HepG2 (cell line): ENCODE results near the gene MDFI. TPM values are rescaled to one million over a fixed set of nuclear protein-coding genes. Genes with fewer than 3 reads are reported as not detected.
A peak's percentile ranks its signal among the peaks of the same experiment; 100 is the strongest.

Experiments used
- CBX5 ChIP-seq: sonication (generic); formaldehyde crosslinking; IDR thresholded peaks from 2 replicates; pipeline ENCODE4 v1.4.0; 2020; ENCODE audit warnings: missing genetic modification reagents, borderline replicate concordance
- FOXJ3 ChIP-seq: sonication (generic); formaldehyde crosslinking; IDR thresholded peaks from 2 replicates; pipeline ENCODE4 v1.4.0; 2020; ENCODE audit warnings: missing genetic modification reagents, mild to moderate bottlenecking, borderline replicate concordance
- HMGA1 ChIP-seq: sonication (generic); formaldehyde crosslinking; conservative IDR thresholded peaks from 2 replicates; pipeline ENCODE4 v1.4.0; 2020; ENCODE audit warnings: missing genetic modification reagents
- HNF4G ChIP-seq, 2 experiments: sonication (generic) in 1 of 2; formaldehyde crosslinking in 1 of 2; IDR thresholded peaks; 2 replicates each; pipeline versions ENCODE4 v1.4.0 to v1.6.1; 2011 to 2020; ENCODE audit warnings: borderline replicate concordance in 2 of 2, low read depth in 2 of 2, mild to moderate bottlenecking in 2 of 2, low read length in 1 of 2, missing genetic modification reagents in 1 of 2, moderate library complexity in 1 of 2
- HOXA9 ChIP-seq: sonication (generic); formaldehyde crosslinking; IDR thresholded peaks from 2 replicates; pipeline ENCODE4 v1.8.1; 2022; ENCODE audit warnings: missing genetic modification reagents, mild to moderate bottlenecking, moderate library complexity, borderline replicate concordance
- MED8 ChIP-seq: sonication (generic); formaldehyde crosslinking; IDR thresholded peaks from 2 replicates; pipeline ENCODE4 v1.8.1; 2023; ENCODE audit warnings: mild to moderate bottlenecking, missing genetic modification reagents; ENCODE audit not compliant: insufficient replicate concordance
- SOX6 ChIP-seq, 2 experiments: fragments of 450-650 bp in 1 of 2; sonication (generic) in 1 of 2; formaldehyde crosslinking in 1 of 2; IDR thresholded peaks; 2 replicates each; pipeline versions ENCODE4 v1.4.0 to v1.6.1; 2017 to 2020; ENCODE audit warnings: antibody characterized with exemption in 1 of 2, mild to moderate bottlenecking in 1 of 2, missing genetic modification reagents in 1 of 2
- SYNCRIP ChIP-seq: fragments of 200-400 bp; formaldehyde crosslinking; IDR thresholded peaks from 2 replicates; pipeline ENCODE4 v1.6.1; 2018; ENCODE audit warnings: mild to moderate bottlenecking, low read depth, low read length; ENCODE audit not compliant: insufficient read depth
- ZMYM4 ChIP-seq: sonication (generic); formaldehyde crosslinking; IDR thresholded peaks from 2 replicates; pipeline ENCODE4 v1.8.1; 2023; ENCODE audit warnings: mild to moderate bottlenecking, missing genetic modification reagents
- ZNF124 ChIP-seq: sonication (generic); formaldehyde crosslinking; IDR thresholded peaks from 2 replicates; pipeline ENCODE4 v1.4.0; 2020; ENCODE audit warnings: missing genetic modification reagents
- ZNF180 ChIP-seq: sonication (generic); formaldehyde crosslinking; IDR thresholded peaks from 2 replicates; pipeline ENCODE4 v1.4.0; 2020; ENCODE audit warnings: low read depth, missing genetic modification reagents, borderline replicate concordance
- ZNF207 ChIP-seq: fragments of 450-650 bp; IDR thresholded peaks from 2 replicates; pipeline ENCODE4 v1.6.1; 2016; ENCODE audit warnings: antibody characterized with exemption, borderline replicate concordance
- ZNF235 ChIP-seq: sonication (generic); formaldehyde crosslinking; IDR thresholded peaks from 2 replicates; pipeline ENCODE4 v1.8.1; 2023; ENCODE audit warnings: mild to moderate bottlenecking, missing genetic modification reagents, borderline replicate concordance
- ZNF546 ChIP-seq: sonication (generic); formaldehyde crosslinking; conservative IDR thresholded peaks from 2 replicates; pipeline ENCODE4 v1.8.1; 2023; ENCODE audit warnings: mild to moderate bottlenecking, missing genetic modification reagents
- ZNF615 ChIP-seq: sonication (generic); formaldehyde crosslinking; IDR thresholded peaks from 2 replicates; pipeline ENCODE4 v1.5.0; 2020; ENCODE audit warnings: mild to moderate bottlenecking, missing genetic modification reagents, borderline replicate concordance
- ZNF737 ChIP-seq: sonication (generic); formaldehyde crosslinking; IDR thresholded peaks from 2 replicates; pipeline ENCODE4 v1.5.0; 2020; ENCODE audit warnings: missing genetic modification reagents, mild to moderate bottlenecking, borderline replicate concordance
- ZSCAN29 ChIP-seq: sonication (generic); formaldehyde crosslinking; conservative IDR thresholded peaks from 2 replicates; pipeline ENCODE4 v1.4.0; 2020; ENCODE audit warnings: mild to moderate bottlenecking, missing genetic modification reagents
- polyA plus RNA-seq, 8 experiments: library from polyadenylated mRNA; depleted of rRNA in 3 of 8; stranded (reverse) in 7 of 8; unstranded in 1 of 8; fragments of >200 nt; fragmentation: Illumina TruSeq in 4 of 8; extraction: Trizol in 4 of 8; gene quantifications; 2 replicates each; pipeline versions ENCODE4 v1.2.1 to v1.2.3, GENCODE V29; 2011 to 2016; ENCODE audit warnings: low read depth in 4 of 8, missing spikeins in 1 of 8, mixed read lengths in 1 of 8; ENCODE audit not compliant: insufficient read depth in 1 of 8
- total RNA-seq, 5 experiments: library from RNA; depleted of rRNA; stranded (reverse); fragments of >200 nt; fragmentation: Illumina TruSeq; extraction: Trizol; gene quantifications; 2 replicates each; pipeline ENCODE4 v1.2.3, GENCODE V29; 2016; ENCODE audit warnings: low read depth in 1 of 5
- TF ChIP-seq, protein P1 (sequence below): sonication (generic); formaldehyde crosslinking; IDR thresholded peaks from 2 replicates; pipeline ENCODE4 v1.4.0; 2020; ENCODE audit warnings: mild to moderate bottlenecking, low read depth, missing genetic modification reagents
- TF ChIP-seq, protein P2 (sequence below): sonication (generic); formaldehyde crosslinking; IDR thresholded peaks from 2 replicates; pipeline ENCODE4 v1.5.0; 2020; ENCODE audit warnings: mild to moderate bottlenecking, missing genetic modification reagents
- TF ChIP-seq, protein P3 (sequence below): sonication (generic); formaldehyde crosslinking; IDR thresholded peaks from 2 replicates; pipeline ENCODE4 v1.5.1; 2020; ENCODE audit warnings: missing genetic modification reagents, mild to moderate bottlenecking, borderline replicate concordance

Gene MDFI
- total and polyA plus RNA-seq, 2 of the 13 experiments (the other 11 are each of a cell fraction or from before 2014, with no cell fraction given): 0.28 TPM; not detected in 1

DNA sequence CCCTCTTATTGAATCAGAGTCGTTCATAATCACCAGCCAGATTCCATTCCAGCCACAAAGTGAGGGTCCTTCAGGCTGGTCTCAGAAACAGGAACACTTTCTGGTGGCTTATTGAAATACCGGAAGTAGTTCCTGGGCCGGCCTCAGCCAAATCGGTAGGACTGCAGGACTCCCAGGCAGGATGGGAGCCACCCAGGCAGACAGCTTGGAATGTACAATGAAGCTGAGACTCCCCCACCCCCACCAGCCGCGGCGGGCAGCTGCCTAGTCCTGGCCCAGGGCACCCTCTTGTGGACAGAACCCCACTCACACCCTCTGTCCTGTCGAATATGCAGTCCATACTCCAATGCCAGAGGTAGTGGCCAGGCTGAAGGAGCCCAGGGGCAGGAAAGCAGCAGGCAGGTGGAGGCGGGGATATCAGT, 43.8 kb downstream of the MDFI start (continued):
- TF ChIP-seq ZNF737 (CRISPR knock-in tag) (no peak), ZSCAN29 (CRISPR knock-in tag) (no peak), SOX6 (IDR thresholded peaks at IDR 0.05) (no peak), SOX6 (CRISPR knock-in tag; IDR thresholded peaks at IDR 0.05) (peak; percentile 28; the same call in 1 of the 2 replicates), ZNF180 (CRISPR knock-in tag) (no peak), MED8 (CRISPR knock-in tag) (no peak), CBX5 (peak; percentile 83), ZMYM4 (CRISPR knock-in tag) (no peak), FOXJ3 (CRISPR knock-in tag) (no peak), ZNF124 (CRISPR knock-in tag) (no peak), ZNF546 (0 out of 2 replicates have a peak, but pooled peaks have one; percentile 62), HMGA1 (CRISPR knock-in tag) (no peak), ZNF207 (no peak), SYNCRIP (no peak), HNF4G (IDR thresholded peaks at IDR 0.05; ENCODE audit: borderline replicate concordance, low read depth, low read length) (peak; percentile 25; the same call in 1 of the 2 replicates), HNF4G (CRISPR knock-in tag; IDR thresholded peaks at IDR 0.05; ENCODE audit: borderline replicate concordance, low read depth) (no peak), HOXA9 (no peak), ZNF235 (CRISPR knock-in tag) (no peak), ZNF615 (CRISPR knock-in tag) (no peak)
- TF ChIP-seq, protein P1, sequence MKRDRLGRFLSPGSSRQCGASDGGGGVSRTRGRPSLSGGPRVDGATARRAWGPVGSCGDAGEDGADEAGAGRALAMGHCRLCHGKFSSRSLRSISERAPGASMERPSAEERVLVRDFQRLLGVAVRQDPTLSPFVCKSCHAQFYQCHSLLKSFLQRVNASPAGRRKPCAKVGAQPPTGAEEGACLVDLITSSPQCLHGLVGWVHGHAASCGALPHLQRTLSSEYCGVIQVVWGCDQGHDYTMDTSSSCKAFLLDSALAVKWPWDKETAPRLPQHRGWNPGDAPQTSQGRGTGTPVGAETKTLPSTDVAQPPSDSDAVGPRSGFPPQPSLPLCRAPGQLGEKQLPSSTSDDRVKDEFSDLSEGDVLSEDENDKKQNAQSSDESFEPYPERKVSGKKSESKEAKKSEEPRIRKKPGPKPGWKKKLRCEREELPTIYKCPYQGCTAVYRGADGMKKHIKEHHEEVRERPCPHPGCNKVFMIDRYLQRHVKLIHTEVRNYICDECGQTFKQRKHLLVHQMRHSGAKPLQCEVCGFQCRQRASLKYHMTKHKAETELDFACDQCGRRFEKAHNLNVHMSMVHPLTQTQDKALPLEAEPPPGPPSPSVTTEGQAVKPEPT (CRISPR knock-in tag): no peak
- TF ChIP-seq, protein P2, sequence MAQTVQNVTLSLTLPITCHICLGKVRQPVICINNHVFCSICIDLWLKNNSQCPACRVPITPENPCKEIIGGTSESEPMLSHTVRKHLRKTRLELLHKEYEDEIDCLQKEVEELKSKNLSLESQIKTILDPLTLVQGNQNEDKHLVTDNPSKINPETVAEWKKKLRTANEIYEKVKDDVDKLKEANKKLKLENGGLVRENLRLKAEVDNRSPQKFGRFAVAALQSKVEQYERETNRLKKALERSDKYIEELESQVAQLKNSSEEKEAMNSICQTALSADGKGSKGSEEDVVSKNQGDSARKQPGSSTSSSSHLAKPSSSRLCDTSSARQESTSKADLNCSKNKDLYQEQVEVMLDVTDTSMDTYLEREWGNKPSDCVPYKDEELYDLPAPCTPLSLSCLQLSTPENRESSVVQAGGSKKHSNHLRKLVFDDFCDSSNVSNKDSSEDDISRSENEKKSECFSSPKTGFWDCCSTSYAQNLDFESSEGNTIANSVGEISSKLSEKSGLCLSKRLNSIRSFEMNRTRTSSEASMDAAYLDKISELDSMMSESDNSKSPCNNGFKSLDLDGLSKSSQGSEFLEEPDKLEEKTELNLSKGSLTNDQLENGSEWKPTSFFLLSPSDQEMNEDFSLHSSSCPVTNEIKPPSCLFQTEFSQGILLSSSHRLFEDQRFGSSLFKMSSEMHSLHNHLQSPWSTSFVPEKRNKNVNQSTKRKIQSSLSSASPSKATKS (CRISPR knock-in tag): no peak
- TF ChIP-seq, protein P3, sequence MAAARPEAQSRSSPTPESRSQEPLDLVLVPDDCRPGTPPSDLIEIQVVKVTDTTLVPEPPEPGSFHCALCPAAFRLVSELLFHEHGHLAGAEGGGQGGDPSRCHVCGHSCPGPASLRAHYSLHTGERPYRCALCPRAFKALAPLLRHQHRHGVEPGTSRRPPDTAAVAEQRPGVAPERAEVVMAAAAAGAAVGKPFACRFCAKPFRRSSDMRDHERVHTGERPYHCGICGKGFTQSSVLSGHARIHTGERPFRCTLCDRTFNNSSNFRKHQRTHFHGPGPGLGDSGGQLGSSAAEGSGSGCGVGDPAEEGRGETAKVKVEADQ (CRISPR knock-in tag): no peak
